DMS153 (cell line): ENCODE data around the gene PRPH.
A peak's percentile ranks its signal among the peaks of the same experiment; 100 is the strongest.

Source experiments
- DNase-seq: peaks from one replicate; lab custom pipeline; 2025; lab: John Stamatoyannopoulos, UW

Gene PRPH

GRCh38 chr12:49345825-49346658 is 51.1 kb downstream of the PRPH start:
- DNase-seq: no peak

GRCh38 chr12:49346659-49347310 is 51.8 kb downstream of the PRPH start, which contains the start of gene DNAJC22:
DNAJC22 (plus strand) TSS chr12:49346888; CDS start chr12:49348873, 1,985 bp downstream.
- DNase-seq: no peak

- peak; percentile 17 for DNase-seq
Observed at GRCh38 chr12:49347311-49348193, 52.6 kb downstream of the PRPH start.
